Nephron progenitor cell (in vitro differentiated cells): Measurements from ENCODE around the gene HPS6.

Experiments
- DNase-seq: peaks from one replicate; pipeline ENCODE4 v3.0.0; 2021
- H3K27ac Mint-ChIP-seq: 2 replicates; pipeline ENCODE4 v1.8.0; 2021; ENCODE audit warnings: mild to moderate bottlenecking, moderate library complexity, mixed read lengths
- H3K27me3 Mint-ChIP-seq: 2 replicates; pipeline ENCODE4 v1.8.0; 2021; ENCODE audit warnings: mild to moderate bottlenecking, low read depth, mixed read lengths; ENCODE audit not compliant: poor library complexity
- H3K36me3 Mint-ChIP-seq: 2 replicates; pipeline ENCODE4 v1.8.0; 2021; ENCODE audit warnings: low read depth, mixed read lengths
- H3K4me1 Mint-ChIP-seq: 2 replicates; pipeline ENCODE4 v1.8.0; 2021; ENCODE audit warnings: mixed read lengths
- H3K4me3 Mint-ChIP-seq: 2 replicates; pipeline ENCODE4 v1.8.0; 2021; ENCODE audit warnings: mild to moderate bottlenecking, moderate library complexity, mixed read lengths
- H3K9me3 Mint-ChIP-seq: 2 replicates; pipeline ENCODE4 v1.8.0; 2021; ENCODE audit warnings: mild to moderate bottlenecking, moderate library complexity, mixed read lengths
- TF ChIP-seq, protein P1 (sequence below): fragments of 200-600 bp; sonication (generic); IDR thresholded peaks from 2 replicates; pipeline ENCODE4 v1.5.0; 2021; ENCODE audit warnings: antibody characterized with exemption

The HPS6 gene

DNA sequence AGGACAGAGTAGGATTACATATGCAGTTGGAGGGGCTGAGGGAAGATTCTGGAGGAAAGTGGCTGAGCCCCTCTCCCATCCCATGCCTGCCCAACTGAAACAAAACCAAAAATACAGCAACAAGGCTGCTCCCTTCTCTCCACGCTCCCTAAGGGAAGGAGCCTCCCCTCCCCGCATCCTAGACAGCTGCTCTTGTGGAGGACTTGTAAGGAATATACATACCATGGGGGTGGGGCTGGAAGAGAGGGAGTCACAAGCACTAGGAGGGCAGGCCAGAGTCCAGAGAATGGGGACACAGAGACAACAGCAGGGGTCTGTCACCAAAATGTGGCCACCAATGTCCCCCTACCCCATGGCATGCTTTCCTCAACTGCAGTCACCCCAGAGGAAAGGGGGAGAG, 41.8 kb downstream of the HPS6 start:
- DNase-seq = no peak
- H3K4me1 Mint-ChIP-seq = peaks cover 11% of the 10 kb centered on the region
- H3K4me3 Mint-ChIP-seq = no peak overlapping the region
- no peaks in the 10 kb centered on the region for H3K27me3 Mint-ChIP-seq
- TF ChIP-seq, protein P1, sequence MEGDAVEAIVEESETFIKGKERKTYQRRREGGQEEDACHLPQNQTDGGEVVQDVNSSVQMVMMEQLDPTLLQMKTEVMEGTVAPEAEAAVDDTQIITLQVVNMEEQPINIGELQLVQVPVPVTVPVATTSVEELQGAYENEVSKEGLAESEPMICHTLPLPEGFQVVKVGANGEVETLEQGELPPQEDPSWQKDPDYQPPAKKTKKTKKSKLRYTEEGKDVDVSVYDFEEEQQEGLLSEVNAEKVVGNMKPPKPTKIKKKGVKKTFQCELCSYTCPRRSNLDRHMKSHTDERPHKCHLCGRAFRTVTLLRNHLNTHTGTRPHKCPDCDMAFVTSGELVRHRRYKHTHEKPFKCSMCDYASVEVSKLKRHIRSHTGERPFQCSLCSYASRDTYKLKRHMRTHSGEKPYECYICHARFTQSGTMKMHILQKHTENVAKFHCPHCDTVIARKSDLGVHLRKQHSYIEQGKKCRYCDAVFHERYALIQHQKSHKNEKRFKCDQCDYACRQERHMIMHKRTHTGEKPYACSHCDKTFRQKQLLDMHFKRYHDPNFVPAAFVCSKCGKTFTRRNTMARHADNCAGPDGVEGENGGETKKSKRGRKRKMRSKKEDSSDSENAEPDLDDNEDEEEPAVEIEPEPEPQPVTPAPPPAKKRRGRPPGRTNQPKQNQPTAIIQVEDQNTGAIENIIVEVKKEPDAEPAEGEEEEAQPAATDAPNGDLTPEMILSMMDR = no peak
- H3K27ac Mint-ChIP-seq = no peak overlapping the region
- peaks cover 53% of the 10 kb centered on the region for H3K36me3 Mint-ChIP-seq
- no peaks in the 10 kb centered on the region for H3K9me3 Mint-ChIP-seq

DNA sequence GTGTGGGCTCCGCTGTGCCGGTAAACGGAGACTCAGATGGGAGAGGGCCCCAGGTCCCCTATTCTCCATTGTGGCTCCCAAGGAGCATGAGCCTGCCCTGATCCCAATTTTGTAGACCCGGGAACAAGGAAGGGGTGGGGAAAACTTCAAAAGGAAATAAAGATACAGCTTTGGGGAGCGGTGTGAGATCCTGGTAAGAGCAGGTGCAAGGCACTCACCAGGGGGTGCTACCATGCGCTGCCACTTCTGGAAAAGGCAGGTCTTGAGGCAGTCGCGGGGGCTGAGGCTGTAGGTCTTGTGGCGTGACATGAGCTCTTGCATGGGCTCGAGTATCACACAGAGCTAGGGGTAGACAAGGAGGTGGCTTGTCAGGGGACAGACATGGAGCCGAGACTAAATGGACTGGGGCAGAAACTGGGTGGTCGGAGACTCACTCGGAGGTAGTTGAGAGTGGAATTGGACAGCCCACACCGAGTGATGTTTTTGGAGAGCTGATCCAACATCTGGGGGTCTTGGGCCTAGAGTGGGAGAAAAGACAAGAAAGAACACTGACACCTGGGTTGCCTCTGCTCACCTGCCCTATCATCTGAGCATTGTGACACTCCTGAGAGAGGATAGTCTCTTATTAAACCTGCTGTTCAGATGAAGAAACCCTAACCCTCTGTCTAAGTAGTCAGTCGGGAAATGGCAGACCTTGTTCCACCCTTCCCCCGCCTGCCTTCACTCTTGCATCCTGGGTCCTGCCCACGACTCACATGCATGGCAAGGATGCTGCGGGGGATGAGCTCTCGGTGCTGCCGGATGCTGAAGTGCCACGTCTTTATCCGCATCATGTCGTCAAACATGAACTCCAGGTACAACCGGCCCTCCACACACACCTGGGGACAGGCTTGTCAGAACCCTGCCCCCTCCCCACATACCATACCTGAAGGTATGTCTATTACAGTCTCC, 44.3 kb downstream of the HPS6 start:
- TF ChIP-seq, protein P1 = no peak
- H3K9me3 Mint-ChIP-seq = no peaks in the 10 kb centered on the region
- H3K4me3 Mint-ChIP-seq = no peak overlapping the region
- DNase-seq = no peak
- H3K36me3 Mint-ChIP-seq = peaks cover 59% of the 10 kb centered on the region
- H3K4me1 Mint-ChIP-seq = peaks cover 30% of the 10 kb centered on the region
- no peaks in the 10 kb centered on the region for H3K27me3 Mint-ChIP-seq
- H3K27ac Mint-ChIP-seq = peak overlapping the region; percentile 67

DNA sequence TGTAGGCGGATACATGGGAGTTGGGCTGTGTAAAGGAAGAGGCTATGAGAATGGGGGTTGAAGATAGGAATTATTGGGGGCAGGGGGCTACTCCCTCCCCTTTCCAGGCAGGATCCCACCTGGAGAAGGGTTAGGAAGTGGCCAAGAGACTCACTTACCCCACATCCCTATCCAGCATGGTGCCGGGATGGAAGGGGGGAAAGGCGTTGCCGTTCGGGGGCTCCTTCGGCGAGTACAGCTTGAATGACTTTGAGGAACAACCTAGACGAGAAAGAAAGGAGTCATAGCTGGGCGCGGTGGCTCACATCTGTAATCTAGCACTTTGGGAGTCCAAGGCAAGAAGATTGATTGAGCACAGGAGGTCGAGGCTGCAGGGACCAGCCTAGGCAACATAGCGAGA, 46.1 kb downstream of the HPS6 start:
- no peak for DNase-seq
- Mint-ChIP-seq H3K36me3 (peaks cover 48% of the 10 kb centered on the region), H3K27ac (no peak overlapping the region), H3K27me3 (no peaks in the 10 kb centered on the region), H3K4me1 (peaks cover 46% of the 10 kb centered on the region), H3K9me3 (no peaks in the 10 kb centered on the region), H3K4me3 (no peak overlapping the region)
- TF ChIP-seq, protein P1 = no peak

DNA sequence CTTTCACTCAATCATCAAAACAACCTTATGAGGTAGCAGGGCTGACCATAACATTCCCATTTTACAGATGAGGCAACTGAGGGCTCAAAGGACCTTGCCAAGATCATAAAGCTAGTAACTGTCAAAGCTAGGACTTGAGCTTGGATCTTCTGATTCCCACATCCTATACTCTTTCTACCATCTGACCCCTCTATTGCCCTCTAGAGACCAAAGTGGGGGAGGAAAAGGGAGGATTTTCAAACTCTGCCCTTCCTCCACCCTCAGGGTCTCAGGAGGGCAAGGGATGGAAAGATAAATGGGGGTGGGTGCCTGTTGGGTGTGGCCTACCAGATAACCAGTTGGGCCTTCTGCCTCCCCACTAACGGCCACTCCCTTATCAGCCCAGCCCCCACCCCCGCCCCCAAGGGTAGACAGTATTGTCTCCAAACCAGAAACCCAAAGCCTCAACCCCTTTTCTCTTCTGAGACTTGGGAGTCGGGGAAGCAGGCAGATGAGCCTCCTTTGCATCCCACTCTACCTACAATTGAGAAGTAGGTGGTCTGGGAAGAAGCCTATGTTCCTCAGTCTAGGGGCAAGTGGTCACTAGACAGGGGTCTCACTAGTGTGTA, 47.2 kb downstream of the HPS6 start:
- TF ChIP-seq, protein P1 = no peak
- H3K27me3 Mint-ChIP-seq = no peaks in the 10 kb centered on the region
- H3K27ac Mint-ChIP-seq = no peak overlapping the region

DNA sequence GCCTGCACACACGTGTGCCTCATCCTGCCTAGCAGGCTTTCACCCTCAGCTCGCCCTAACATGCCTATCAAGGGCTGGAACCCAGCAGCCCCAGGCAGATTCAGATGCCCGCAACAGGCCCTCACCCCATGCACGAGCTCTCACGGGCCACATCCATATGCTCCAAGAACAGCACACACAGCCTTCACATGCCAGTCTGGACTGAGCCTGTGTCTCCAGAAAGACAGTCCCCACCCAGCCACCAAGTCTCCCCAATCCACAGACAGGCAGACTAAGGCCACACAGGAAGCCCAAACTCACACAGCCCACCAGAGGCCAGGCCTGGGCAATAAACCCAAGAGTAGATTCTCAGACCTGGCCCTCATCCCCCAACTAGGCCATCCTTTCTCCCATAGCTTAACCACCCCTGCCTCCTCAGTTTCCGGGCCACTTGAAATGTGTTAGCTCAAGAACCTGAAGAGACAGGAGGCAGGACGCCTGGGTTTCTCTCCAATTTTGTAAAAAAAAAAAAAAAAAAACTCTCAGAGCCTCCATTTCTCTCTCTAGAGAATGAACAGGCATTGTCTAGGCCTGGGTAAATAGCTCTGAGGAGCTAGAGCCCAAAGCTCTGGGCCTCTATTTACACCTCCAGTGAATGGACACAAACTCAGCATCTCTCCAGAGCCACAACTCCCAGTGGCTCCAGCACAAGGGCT, 48.3 kb downstream of the HPS6 start:
- Mint-ChIP-seq H3K9me3 (no peaks in the 10 kb centered on the region), H3K36me3 (peaks cover 44% of the 10 kb centered on the region), H3K4me1 (peaks cover 68% of the 10 kb centered on the region), H3K27ac (peak overlapping the region; percentile 93), H3K27me3 (no peaks in the 10 kb centered on the region), H3K4me3 (peak overlapping the region; percentile 91)
- no peak for DNase-seq
- TF ChIP-seq, protein P1 = no peak

More for the DNA sequence above, 47.2 kb downstream of the HPS6 start:
- Mint-ChIP-seq H3K36me3 (peaks cover 47% of the 10 kb centered on the region), H3K9me3 (no peaks in the 10 kb centered on the region), H3K4me1 (peaks cover 57% of the 10 kb centered on the region), H3K4me3 (peak overlapping the region; percentile 91)
- DNase-seq = no peak
